KBM-7 (cell line): ENCODE measurements around the gene SCN1B.
"Not testable (repeated sequence)": the region's sequence is repeated elsewhere in the genome, so short reads cannot be mapped to it uniquely, and the experiment has no call there.

Experiments
- DNase-seq: peaks from one replicate; pipeline ENCODE4 v3.0.0-alpha.2; 2015
- in situ Hi-C: fragments of 300-500 bp; cut with MboI; formaldehyde crosslinking; loops from 2 replicates; pipeline ENCODE4 v1.14.3; 2020; ENCODE audit warnings: low sequenced_read_pairs, low pct_unique_long_range_greater_than_20kb, mixed read lengths

SCN1B gene

DNA sequence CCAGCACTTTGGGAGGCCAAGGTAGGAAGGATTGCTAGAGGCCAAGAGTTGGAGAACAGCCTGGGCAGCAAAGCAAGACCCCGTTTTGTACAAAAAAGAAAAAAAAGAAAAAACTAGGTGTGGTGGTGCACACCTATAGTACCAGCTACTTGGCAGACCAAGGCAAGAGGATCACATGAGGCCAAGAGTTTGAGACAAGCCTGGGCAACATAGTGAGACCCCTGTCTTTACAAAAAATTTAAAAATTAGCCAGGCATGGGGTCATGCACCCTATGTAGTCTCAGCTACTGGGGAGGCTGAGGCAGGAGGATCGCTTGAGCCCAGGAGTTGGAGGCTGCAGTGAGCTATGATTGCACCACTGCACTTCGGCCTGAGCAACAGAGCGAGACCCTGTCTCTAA is 15.5 kb upstream of the SCN1B start:
- DNase-seq, in situ Hi-C loops: not testable (repeated sequence)

GRCh38 chr19:35015270-35015953 is 14.9 kb upstream of the SCN1B start:
- in situ Hi-C loops = no loop called here
- DNase-seq = no peak

GRCh38 chr19:35015954-35016351 is 14.3 kb upstream of the SCN1B start:
- no peak for DNase-seq
- in situ Hi-C loops = no loop called here

- in situ Hi-C loops = no loop called here
- no peak for DNase-seq
Observed at GRCh38 chr19:35017507-35017906, 12.8 kb upstream of the SCN1B start.

DNA sequence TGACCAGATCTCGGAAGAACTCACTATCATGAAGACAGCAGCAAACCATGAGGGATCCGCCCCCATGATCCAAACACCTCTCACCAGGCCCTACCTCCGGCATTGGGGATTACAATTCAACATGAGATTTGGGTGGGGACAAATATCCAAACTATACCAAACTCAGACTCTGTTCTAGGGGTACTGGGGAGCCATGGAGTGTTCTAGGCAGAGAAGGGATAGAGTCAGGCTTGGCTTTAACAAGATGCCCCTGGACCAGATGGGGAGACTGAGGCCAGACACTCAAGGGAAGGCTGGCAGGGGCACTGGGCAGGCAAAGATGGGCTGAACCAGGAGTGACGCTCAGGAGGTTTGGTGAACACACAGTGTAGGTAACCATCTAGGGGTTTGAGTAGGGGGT is 11.9 kb upstream of the SCN1B start:
- DNase-seq = no peak
- in situ Hi-C loops = no loop called here

- DNase-seq = no peak
- in situ Hi-C loops = no loop called here
Observed at GRCh38 chr19:35019144-35019543, 11.1 kb upstream of the SCN1B start.

GRCh38 chr19:35021016-35021415 is 9.3 kb upstream of the SCN1B start:
- in situ Hi-C loops = no loop called here
- DNase-seq = no peak

GRCh38 chr19:35021596-35021995 is 8.7 kb upstream of the SCN1B start:
- in situ Hi-C loops = no loop called here
- DNase-seq = no peak

- DNase-seq = no peak
- in situ Hi-C loops = no loop called here
Observed at GRCh38 chr19:35022460-35022859, 7.8 kb upstream of the SCN1B start.

- no peak for DNase-seq
- in situ Hi-C loops = no loop called here
Observed at GRCh38 chr19:35023428-35023827, 6.8 kb upstream of the SCN1B start.

- no peak for DNase-seq
- in situ Hi-C loops = no loop called here
Observed at GRCh38 chr19:35024095-35024494, 6.2 kb upstream of the SCN1B start.

DNA sequence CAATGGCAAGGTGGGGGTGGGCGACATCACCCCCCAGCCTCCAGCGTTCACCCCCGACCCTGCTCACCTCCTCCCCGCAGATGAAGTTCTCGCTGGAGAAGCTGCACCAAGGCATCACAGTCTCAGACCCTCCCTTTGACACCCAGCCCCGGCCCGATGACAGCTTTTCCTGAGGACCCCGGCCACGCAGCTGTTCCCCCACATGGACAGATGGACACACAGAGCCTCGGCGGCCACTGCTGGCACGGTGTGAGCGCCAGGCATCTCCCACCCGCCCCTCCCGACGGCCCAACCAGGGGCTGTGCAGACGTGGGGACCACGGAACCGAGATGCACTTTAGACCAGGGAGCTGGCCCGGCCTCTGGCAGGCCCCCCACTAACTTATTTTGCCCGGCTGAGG is 4.3 kb upstream of the SCN1B start:
- no peak for DNase-seq
- in situ Hi-C loops = no loop called here

DNA sequence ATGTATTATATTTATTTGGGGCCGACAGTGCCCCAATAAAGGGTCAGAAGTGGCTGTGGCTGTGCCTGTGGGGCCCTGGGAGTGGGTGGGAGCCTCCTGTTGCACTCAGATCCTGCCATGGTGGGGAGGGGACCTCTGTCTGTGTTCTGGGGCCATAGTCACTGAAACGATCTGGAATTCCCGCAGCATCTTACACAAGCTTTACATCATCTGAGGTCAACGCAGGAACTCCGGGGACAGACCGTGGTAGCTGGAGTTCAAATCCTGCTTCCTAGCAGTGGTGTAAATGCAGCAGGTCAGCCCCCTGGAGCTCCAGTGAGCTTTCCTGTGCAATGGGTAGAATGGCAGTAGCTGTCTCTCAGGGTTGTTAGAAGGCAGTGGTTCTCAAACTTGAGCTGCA is 3.9 kb upstream of the SCN1B start:
- in situ Hi-C loops = no loop called here
- no peak for DNase-seq

DNA sequence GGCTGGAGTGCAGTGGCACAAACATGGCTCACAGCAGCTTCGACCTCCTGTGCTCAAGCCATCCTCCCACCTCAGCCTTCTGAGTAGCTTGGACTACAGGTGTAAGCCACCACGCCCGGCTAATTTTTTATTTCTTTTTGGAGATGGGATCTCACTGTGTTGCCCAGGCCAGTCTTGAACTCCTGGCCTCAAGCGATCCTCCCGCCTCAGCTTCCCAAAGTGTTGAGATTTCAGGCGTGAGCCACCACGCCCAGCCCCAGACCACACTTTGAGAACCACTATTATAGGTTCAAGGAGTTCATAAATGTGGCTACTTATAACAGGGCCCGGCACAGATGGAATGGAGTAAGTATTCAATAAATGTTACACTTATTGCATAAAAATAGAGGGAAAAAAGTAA is 3.3 kb upstream of the SCN1B start:
- no peak for DNase-seq
- in situ Hi-C loops = no loop called here

DNA sequence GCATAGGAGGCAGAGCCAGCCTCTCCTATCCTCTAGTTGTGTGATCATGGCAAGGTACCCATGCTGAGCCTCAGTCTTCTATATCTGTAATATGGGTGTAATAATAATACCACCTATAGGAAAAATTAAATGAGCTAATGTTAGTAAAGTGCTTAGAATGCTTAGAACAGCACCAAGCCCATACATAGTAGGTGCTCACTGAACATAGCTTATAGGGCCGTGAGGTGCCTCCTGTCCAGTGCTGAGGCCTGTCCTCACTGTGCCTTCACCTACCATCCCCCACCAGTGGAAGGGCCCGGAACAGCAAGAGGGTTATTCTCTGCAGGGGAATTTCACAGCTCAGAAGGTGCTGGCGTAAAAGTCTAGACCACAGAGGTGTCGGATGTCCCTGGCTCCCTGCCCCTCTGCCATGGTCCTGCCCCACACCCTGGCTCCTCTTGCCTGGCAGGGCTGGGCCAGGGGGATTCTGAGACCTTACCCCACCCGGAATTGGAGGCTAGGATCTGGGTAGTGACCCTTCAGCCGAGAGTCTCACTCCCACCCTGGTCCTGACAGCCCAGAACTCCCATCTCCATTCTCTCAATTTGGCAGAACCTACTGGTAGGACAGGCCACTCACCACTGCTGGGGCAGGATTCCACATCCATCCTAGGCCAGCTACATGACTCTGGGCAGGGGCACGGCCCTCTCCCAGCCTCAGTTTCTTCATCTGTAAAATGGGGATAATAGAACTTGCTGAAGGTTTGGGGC is 2.2 kb upstream of the SCN1B start:
- in situ Hi-C loops = no loop called here
- no peak for DNase-seq

GRCh38 chr19:35028600-35028885 is 1.7 kb upstream of the SCN1B start:
- DNase-seq, in situ Hi-C loops: not testable (repeated sequence)

DNA sequence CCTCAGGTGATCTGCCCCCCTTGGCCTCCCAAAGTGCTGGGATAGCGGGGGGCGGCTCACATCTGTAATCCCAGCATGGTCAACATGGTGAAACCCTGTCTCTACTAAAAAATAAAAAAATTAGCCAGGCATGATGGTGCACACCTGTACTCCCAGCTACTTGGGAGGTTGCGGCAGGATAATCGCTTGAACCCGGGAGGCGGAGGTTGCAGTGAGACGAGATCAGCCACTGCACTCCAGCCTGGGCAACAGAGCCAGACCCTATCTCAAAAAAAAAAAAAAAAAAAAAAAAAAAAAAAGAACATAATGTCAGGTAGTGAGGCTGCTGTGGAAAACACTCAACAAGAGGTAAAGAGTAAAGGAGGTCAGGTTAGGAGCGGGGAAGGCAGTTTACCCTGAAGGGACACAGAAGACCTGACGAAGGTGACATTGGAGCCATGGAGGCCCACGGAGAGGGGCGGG is 964 bp upstream of the SCN1B start:
- DNase-seq, in situ Hi-C loops: not testable (repeated sequence)

DNA sequence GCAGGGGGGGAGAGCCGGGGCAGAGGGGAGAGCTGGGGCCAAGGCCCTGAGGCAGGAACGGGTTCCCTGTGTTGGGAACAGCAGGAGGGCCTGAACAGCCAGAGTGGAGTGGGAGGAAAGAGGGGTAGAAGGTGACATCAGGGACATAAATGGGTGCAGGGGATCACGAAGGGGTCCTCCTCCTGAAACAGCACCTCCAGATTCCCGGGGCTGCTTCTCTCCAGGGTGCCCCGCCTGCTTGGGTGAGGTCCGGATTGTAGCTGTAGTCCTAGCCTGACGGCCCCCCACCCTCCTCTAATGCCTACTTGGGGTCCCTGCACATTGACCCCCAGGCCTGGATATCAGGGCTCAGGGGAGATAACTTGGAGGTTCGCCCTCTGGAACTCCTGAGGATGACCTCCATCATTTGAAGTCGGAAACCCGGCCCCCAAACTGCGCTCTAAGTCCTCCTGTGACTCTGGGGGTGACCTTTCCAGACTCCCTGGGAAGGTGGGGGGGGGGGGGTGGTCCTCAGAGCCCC is 473 bp upstream of the SCN1B start:
- no peak for DNase-seq
- in situ Hi-C loops = no loop called here

DNA sequence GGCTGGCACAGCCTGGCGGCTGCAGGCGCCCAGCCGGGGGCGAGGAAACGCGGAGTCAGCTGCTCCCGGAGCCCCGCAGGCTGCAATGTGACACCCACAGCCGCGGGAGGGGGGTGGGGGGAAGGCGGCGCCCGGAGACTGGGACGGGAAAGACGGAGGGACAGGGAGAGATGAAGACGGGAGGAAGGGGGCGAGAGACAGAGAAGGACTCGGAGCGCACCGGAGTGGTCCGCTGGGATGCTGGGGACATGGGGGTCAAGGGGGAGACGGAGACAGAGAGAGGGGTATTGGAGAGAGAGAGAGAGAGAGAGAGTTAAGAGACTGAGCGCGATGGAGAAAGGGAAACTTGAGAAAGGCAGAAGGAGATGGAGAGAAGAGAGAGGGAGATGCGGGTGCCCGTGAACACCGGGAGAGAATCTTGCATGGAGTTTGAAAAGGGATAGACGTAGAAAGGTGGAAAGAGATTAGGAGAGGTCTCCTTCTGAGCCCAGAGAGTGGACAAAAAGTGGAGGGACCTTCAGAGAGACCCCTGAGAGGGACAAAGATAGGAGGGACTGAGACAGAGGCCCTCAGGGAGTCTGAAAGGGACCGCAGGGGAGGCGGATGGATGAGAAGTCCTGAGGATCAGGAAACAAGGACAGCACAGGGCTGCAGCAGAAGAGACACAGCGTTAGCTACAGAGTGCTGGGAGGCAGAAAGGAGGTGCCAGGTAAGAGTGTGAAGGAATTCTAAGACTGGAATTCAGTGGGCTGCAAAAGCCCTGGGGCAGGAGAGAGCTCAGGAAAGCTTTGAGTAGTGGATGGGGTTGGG is 1.0 kb downstream of the SCN1B start:
- in situ Hi-C loops = no loop called here
- DNase-seq = no peak

- in situ Hi-C loops = no loop called here
- DNase-seq = no peak
Observed at GRCh38 chr19:35032356-35032865, 2.1 kb downstream of the SCN1B start.
